Measurements from ENCODE around the gene MYL7. TPM values are rescaled to one million over a fixed set of nuclear protein-coding genes. Genes with fewer than 3 reads are reported as not detected.
A peak's percentile ranks its signal among the peaks of the same experiment; 100 is the strongest.

Gene MYL7
- total RNA-seq, 4 donors from 2014 or later: not detected

- intact Hi-C loops (cut with DNase I): no loop called here
- DNase-seq (ENCODE audit: extremely low spot score): no peak
- H3K4me1 ChIP-seq: peaks cover 12 to 36% (median 22%) of the 10 kb centered on the region in 4 donors
Measured at GRCh38 chr7:44112231-44112996, 28.7 kb downstream of the MYL7 start.

GRCh38 chr7:44111761-44112160, 29.4 kb downstream of the MYL7 start:
- intact Hi-C loops (cut with DNase I): no loop called here
- no peak for DNase-seq (ENCODE audit: extremely low spot score)
- Histone ChIP-seq H3K27me3 (no peaks in the 10 kb centered on the region), H3K36me3 (peaks cover 11 to 100% (median 75%) of the 10 kb centered on the region in 4 donors), H3K4me3 (no peak overlapping the region), H3K4me1 (peaks cover 14 to 43% (median 28%) of the 10 kb centered on the region in 4 donors), H3K9me3 (no peaks in the 10 kb centered on the region), H3K27ac (replicated peaks in 1 of 4) (peak overlapping the region in 1 of 4 donors; percentile 39)
- no peak for TF ChIP-seq POLR2AphosphoS5 (IDR thresholded peaks at IDR 0.05)
- TF ChIP-seq CTCF (IDR thresholded peaks at IDR 0.05): no peak
- no peak for TF ChIP-seq EP300 (IDR thresholded peaks at IDR 0.05)
- no peak for TF ChIP-seq POLR2A (IDR thresholded peaks at IDR 0.05; ENCODE audit: low read depth)
- WGBS: no CpG with 5 or more reads among the region's 16 CpGs

More at GRCh38 chr7:44112231-44112996, 28.7 kb downstream of the MYL7 start:
- peaks cover 15 to 100% (median 79%) of the 10 kb centered on the region in 4 donors for H3K36me3 ChIP-seq
- no peaks in the 10 kb centered on the region for H3K9me3 ChIP-seq
- H3K27me3 ChIP-seq: no peaks in the 10 kb centered on the region
- no peak overlapping the region for H3K4me3 ChIP-seq
- TF ChIP-seq POLR2AphosphoS5 (IDR thresholded peaks at IDR 0.05): no peak
- TF ChIP-seq CTCF (IDR thresholded peaks at IDR 0.05): no peak
- no peak for TF ChIP-seq EP300 (IDR thresholded peaks at IDR 0.05)
- TF ChIP-seq POLR2A (IDR thresholded peaks at IDR 0.05; ENCODE audit: low read depth): no peak
- H3K27ac ChIP-seq (replicated peaks in 1 of 4): peak overlapping the region in 1 of 4 donors; percentile 39
- WGBS: 71% methylated on average over 21 of the region's 41 CpGs

GRCh38 chr7:44110719-44111635, 30.2 kb downstream of the MYL7 start:
- Histone ChIP-seq H3K36me3 (peaks cover 7 to 97% (median 67%) of the 10 kb centered on the region in 4 donors), H3K9me3 (no peaks in the 10 kb centered on the region), H3K27ac (replicated peaks in 1 of 4) (peak overlapping the region in 2 of 4 donors; percentile 51 to 90), H3K4me3 (no peak overlapping the region), H3K4me1 (peaks cover 19 to 51% (median 36%) of the 10 kb centered on the region in 4 donors), H3K27me3 (no peaks in the 10 kb centered on the region)
- intact Hi-C loops (cut with DNase I): no loop called here
- DNase-seq (ENCODE audit: extremely low spot score): no peak
- 81% methylated on average over 9 of the region's 27 CpGs for WGBS
- TF ChIP-seq EP300 (IDR thresholded peaks at IDR 0.05): no peak
- TF ChIP-seq POLR2A (IDR thresholded peaks at IDR 0.05; ENCODE audit: low read depth): no peak
- TF ChIP-seq POLR2AphosphoS5 (IDR thresholded peaks at IDR 0.05): no peak
- no peak for TF ChIP-seq CTCF (IDR thresholded peaks at IDR 0.05)

GRCh38 chr7:44109991-44110390, 31.1 kb downstream of the MYL7 start:
- Histone ChIP-seq H3K9me3 (no peaks in the 10 kb centered on the region), H3K36me3 (peaks cover 5 to 87% (median 57%) of the 10 kb centered on the region in 4 donors), H3K4me3 (no peak overlapping the region), H3K4me1 (peaks cover 22 to 60% (median 46%) of the 10 kb centered on the region in 4 donors), H3K27ac (replicated peaks in 1 of 4) (peak overlapping the region in 2 of 4 donors; percentile 89 to 90), H3K27me3 (no peaks in the 10 kb centered on the region)
- DNase-seq (ENCODE audit: extremely low spot score): no peak
- 90% methylated on average over 18 of the region's 18 CpGs for WGBS
- no peak for TF ChIP-seq CTCF (IDR thresholded peaks at IDR 0.05)
- no peak for TF ChIP-seq EP300 (IDR thresholded peaks at IDR 0.05)
- no peak for TF ChIP-seq POLR2A (IDR thresholded peaks at IDR 0.05; ENCODE audit: low read depth)
- no peak for TF ChIP-seq POLR2AphosphoS5 (IDR thresholded peaks at IDR 0.05)
- intact Hi-C loops (cut with DNase I): no loop called here
